ENCODE measurements around the gene NEDD1. TPM values are rescaled to one million over a fixed set of nuclear protein-coding genes. Genes with fewer than 3 reads are reported as not detected.

The NEDD1 gene
- total and polyA plus RNA-seq, 10 of the 15 experiments (the other 5 are each of a cell fraction or from before 2014, with no cell fraction given), result 15.9 to 52.6 (median 28.7) TPM

GRCh38 chr12:96985515-96986362 lies 78.7 kb downstream of the NEDD1 start (continued):
- TF ChIP-seq PAX8 (IDR thresholded peaks at IDR 0.05) (no peak), SPI1 (IDR thresholded peaks at IDR 0.05; ENCODE audit: borderline replicate concordance, insufficient read depth, low read depth, low read length) (no peak), EZH2 (IDR thresholded peaks at IDR 0.05; ENCODE audit: borderline replicate concordance, control insufficient read depth, low read depth, low read length) (no peak), ZNF622 (IDR thresholded peaks at IDR 0.05) (no peak), BACH1 (IDR thresholded peaks at IDR 0.05; ENCODE audit: borderline replicate concordance) (no peak), ZNF217 (IDR thresholded peaks at IDR 0.05) (peak; percentile 44; the same call in 1 of the 2 replicates), CREB1 (IDR thresholded peaks at IDR 0.05; ENCODE audit: low read depth) (no peak), CEBPB (IDR thresholded peaks at IDR 0.05; ENCODE audit: borderline replicate concordance in 1 of 2, low read depth in 2 of 2, low read length in 2 of 2) (no peak), MXI1 (IDR thresholded peaks at IDR 0.05; ENCODE audit: low read depth, low read length) (no peak), EGR1 (IDR thresholded peaks at IDR 0.05; ENCODE audit: borderline replicate concordance in 1 of 2, low read depth in 2 of 2, low read length in 2 of 2) (no peak), NR2C1 (IDR thresholded peaks at IDR 0.05) (no peak), STAT3 (IDR thresholded peaks at IDR 0.05; ENCODE audit: low read depth, low read length) (no peak), TCF12 (IDR thresholded peaks at IDR 0.05; ENCODE audit: low read depth, low read length) (0 out of 2 replicates have a peak, but pooled peaks have one; percentile 38), MYB (IDR thresholded peaks at IDR 0.05; ENCODE audit: borderline replicate concordance, low read depth, low read length) (no peak), SMARCA5 (IDR thresholded peaks at IDR 0.05) (peak; percentile 64; the same call in 1 of the 2 replicates), YBX1 (IDR thresholded peaks at IDR 0.05) (no peak), KAT2A (conservative IDR thresholded peaks at IDR 0.05; ENCODE audit: control insufficient read depth, low read depth, low read length) (no peak), POLR2A (IDR thresholded peaks at IDR 0.05; ENCODE audit: low read depth, low read length) (no peak)
- TF ChIP-seq, protein P1, sequence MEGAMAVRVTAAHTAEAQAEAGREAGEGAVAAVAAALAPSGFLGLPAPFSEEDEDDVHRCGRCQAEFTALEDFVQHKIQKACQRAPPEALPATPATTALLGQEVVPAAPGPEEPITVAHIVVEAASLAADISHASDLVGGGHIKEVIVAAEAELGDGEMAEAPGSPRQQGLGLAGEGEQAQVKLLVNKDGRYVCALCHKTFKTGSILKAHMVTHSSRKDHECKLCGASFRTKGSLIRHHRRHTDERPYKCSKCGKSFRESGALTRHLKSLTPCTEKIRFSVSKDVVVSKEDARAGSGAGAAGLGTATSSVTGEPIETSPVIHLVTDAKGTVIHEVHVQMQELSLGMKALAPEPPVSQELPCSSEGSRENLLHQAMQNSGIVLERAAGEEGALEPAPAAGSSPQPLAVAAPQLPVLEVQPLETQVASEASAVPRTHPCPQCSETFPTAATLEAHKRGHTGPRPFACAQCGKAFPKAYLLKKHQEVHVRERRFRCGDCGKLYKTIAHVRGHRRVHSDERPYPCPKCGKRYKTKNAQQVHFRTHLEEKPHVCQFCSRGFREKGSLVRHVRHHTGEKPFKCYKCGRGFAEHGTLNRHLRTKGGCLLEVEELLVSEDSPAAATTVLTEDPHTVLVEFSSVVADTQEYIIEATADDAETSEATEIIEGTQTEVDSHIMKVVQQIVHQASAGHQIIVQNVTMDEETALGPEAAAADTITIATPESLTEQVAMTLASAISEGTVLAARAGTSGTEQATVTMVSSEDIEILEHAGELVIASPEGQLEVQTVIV (IDR thresholded peaks at IDR 0.05; ENCODE audit: borderline replicate concordance, partially characterized antibody), result no peak
- TF ChIP-seq, protein P2, sequence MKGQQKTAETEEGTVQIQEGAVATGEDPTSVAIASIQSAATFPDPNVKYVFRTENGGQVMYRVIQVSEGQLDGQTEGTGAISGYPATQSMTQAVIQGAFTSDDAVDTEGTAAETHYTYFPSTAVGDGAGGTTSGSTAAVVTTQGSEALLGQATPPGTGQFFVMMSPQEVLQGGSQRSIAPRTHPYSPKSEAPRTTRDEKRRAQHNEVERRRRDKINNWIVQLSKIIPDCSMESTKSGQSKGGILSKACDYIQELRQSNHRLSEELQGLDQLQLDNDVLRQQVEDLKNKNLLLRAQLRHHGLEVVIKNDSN (IDR thresholded peaks at IDR 0.05; ENCODE audit: borderline replicate concordance, extremely low read length, insufficient read depth, low read depth, low read length), result no peak
- TF ChIP-seq, protein P3, sequence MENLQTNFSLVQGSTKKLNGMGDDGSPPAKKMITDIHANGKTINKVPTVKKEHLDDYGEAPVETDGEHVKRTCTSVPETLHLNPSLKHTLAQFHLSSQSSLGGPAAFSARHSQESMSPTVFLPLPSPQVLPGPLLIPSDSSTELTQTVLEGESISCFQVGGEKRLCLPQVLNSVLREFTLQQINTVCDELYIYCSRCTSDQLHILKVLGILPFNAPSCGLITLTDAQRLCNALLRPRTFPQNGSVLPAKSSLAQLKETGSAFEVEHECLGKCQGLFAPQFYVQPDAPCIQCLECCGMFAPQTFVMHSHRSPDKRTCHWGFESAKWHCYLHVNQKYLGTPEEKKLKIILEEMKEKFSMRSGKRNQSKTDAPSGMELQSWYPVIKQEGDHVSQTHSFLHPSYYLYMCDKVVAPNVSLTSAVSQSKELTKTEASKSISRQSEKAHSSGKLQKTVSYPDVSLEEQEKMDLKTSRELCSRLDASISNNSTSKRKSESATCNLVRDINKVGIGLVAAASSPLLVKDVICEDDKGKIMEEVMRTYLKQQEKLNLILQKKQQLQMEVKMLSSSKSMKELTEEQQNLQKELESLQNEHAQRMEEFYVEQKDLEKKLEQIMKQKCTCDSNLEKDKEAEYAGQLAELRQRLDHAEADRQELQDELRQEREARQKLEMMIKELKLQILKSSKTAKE (IDR thresholded peaks at IDR 0.05; ENCODE audit: low read depth, poor library complexity, severe bottlenecking), result no peak
